CD4-positive, CD25-positive, alpha-beta regulatory T cell (primary cell): ENCODE results near the gene OSBPL9. TPM values are rescaled to one million over a fixed set of nuclear protein-coding genes. Genes with fewer than 3 reads are reported as not detected.
"Not testable (repeated sequence)": the region's sequence is repeated elsewhere in the genome, so short reads cannot be mapped to it uniquely, and the experiment has no call there.

Source experiments
- ATAC-seq, 2 donors: fragments of 150-1000 bp; cut with Tn5 transposase; one replicate each; pipeline ENCODE4 v1.10.0; 2021; ENCODE audit warnings: low read depth in 2 of 2, moderate number of reproducible peaks in 2 of 2, moderate library complexity in 1 of 2
- DNase-seq, 3 donors: peaks; one replicate each; pipeline versions ENCODE4 v3.0.0 to v3.0.0-alpha.2; 2012 to 2022; ENCODE audit warnings: mixed read lengths in 1 of 3
- H3K27ac ChIP-seq: one replicate; pipeline ENCODE4 v1.7.0; 2013; ENCODE audit warnings: mild to moderate bottlenecking, low read length; ENCODE audit not compliant: insufficient read depth, poor library complexity, severe bottlenecking
- H3K27me3 ChIP-seq: one replicate; pipeline ENCODE4 v1.7.0; 2013; ENCODE audit warnings: low read length; ENCODE audit not compliant: control insufficient read depth, insufficient read depth
- H3K36me3 ChIP-seq: one replicate; pipeline ENCODE4 v1.7.0; 2013; ENCODE audit warnings: mild to moderate bottlenecking, low read length, moderate library complexity; ENCODE audit not compliant: control insufficient read depth, insufficient read depth
- H3K4me1 ChIP-seq: 2 replicates; pipeline ENCODE4 v1.7.0; 2013; ENCODE audit warnings: mild to moderate bottlenecking, low read length; ENCODE audit not compliant: insufficient read depth, control insufficient read depth, poor library complexity, severe bottlenecking
- H3K4me3 ChIP-seq: one replicate; pipeline ENCODE4 v1.7.0; 2013; ENCODE audit warnings: low read depth, mild to moderate bottlenecking, low read length, moderate library complexity
- H3K9me3 ChIP-seq, 2 experiments: 1 replicate in 1 of 2; 2 replicates in 1 of 2; pipeline ENCODE4 v1.7.0; 2013; ENCODE audit warnings: low read length in 2 of 2, mild to moderate bottlenecking in 1 of 2, moderate library complexity in 1 of 2; ENCODE audit not compliant: control insufficient read depth in 2 of 2
- H3K27ac Mint-ChIP-seq, 3 donors: one replicate each; pipeline ENCODE4 v1.8.0; 2020 to 2022; ENCODE audit warnings: mild to moderate bottlenecking in 3 of 3, mixed read lengths in 3 of 3, moderate library complexity in 2 of 3
- H3K27me3 Mint-ChIP-seq: one replicate; pipeline ENCODE4 v1.8.0; 2022; ENCODE audit warnings: mild to moderate bottlenecking, mixed read lengths
- H3K36me3 Mint-ChIP-seq: one replicate; pipeline ENCODE4 v1.8.0; 2020; ENCODE audit warnings: mixed read lengths
- H3K4me1 Mint-ChIP-seq, 4 donors: one replicate each; pipeline ENCODE4 v1.8.0; 2020 to 2022; ENCODE audit warnings: mixed read lengths in 4 of 4, mild to moderate bottlenecking in 1 of 4
- H3K4me3 Mint-ChIP-seq, 4 donors: one replicate each; pipeline ENCODE4 v1.8.0; 2020 to 2022; ENCODE audit warnings: mild to moderate bottlenecking in 4 of 4, mixed read lengths in 4 of 4, moderate library complexity in 3 of 4
- H3K9me3 Mint-ChIP-seq, 7 donors: one replicate each; pipeline ENCODE4 v1.8.0; 2020 to 2022; ENCODE audit warnings: mixed read lengths in 7 of 7, mild to moderate bottlenecking in 3 of 7, moderate library complexity in 2 of 7
- polyA plus RNA-seq, 4 donors: library from polyadenylated mRNA; unstranded; fragments of 300-500 nt; fragmentation: Illumina TruSeq; gene quantifications; one replicate each; pipeline ENCODE4 v1.2.3, GENCODE V29; 2021
- total RNA-seq: library from RNA; stranded (reverse); gene quantifications from one replicate; pipeline ENCODE4 v1.2.3, GENCODE V29; 2022

OSBPL9 gene
- total and polyA plus RNA-seq, 5 donors from 2014 or later: 33.5 to 45.2 (median 40.0) TPM

GRCh38 chr1:51733426-51733774 is 116.5 kb downstream of the OSBPL9 start:
- not testable (repeated sequence) for H3K27me3 ChIP-seq, H3K4me3 ChIP-seq, H3K27me3 Mint-ChIP-seq, H3K36me3 ChIP-seq, ATAC-seq, H3K9me3 Mint-ChIP-seq, H3K36me3 Mint-ChIP-seq, H3K9me3 ChIP-seq, H3K27ac Mint-ChIP-seq, H3K27ac ChIP-seq, DNase-seq
- peak overlapping the region in 1 of 4 donors; percentile 58 for H3K4me3 Mint-ChIP-seq
- H3K4me1 ChIP-seq: peaks cover 24% of the 10 kb centered on the region
- H3K4me1 Mint-ChIP-seq: peaks cover 35 to 65% (median 50%) of the 10 kb centered on the region in 4 donors

GRCh38 chr1:51733793-51734522 is 117.1 kb downstream of the OSBPL9 start:
- no peak for ATAC-seq
- H3K27me3 Mint-ChIP-seq: peaks cover 2% of the 10 kb centered on the region
- H3K4me3 Mint-ChIP-seq: peak overlapping the region in 1 of 4 donors; percentile 64
- Histone ChIP-seq H3K27ac (no peak overlapping the region), H3K4me3 (no peak overlapping the region), H3K9me3 (no peaks in the 10 kb centered on the region), H3K27me3 (no peaks in the 10 kb centered on the region), H3K4me1 (peaks cover 18% of the 10 kb centered on the region), H3K36me3 (no peaks in the 10 kb centered on the region)
- H3K9me3 Mint-ChIP-seq: no peaks in the 10 kb centered on the region
- H3K4me1 Mint-ChIP-seq: peaks cover 30 to 64% (median 48%) of the 10 kb centered on the region in 4 donors
- H3K36me3 Mint-ChIP-seq: no peaks in the 10 kb centered on the region
- peak overlapping the region in 1 of 3 donors; percentile 37 for H3K27ac Mint-ChIP-seq
- no peak for DNase-seq

- Mint-ChIP-seq H3K36me3 (no peaks in the 10 kb centered on the region), H3K4me1 (peaks cover 29 to 64% (median 52%) of the 10 kb centered on the region in 4 donors), H3K27ac (peak overlapping the region; percentile 6 to 67 (median 53)), H3K9me3 (no peaks in the 10 kb centered on the region), H3K4me3 (peak overlapping the region in 2 of 4 donors; percentile 60 to 69), H3K27me3 (no peaks in the 10 kb centered on the region)
- H3K27ac ChIP-seq: no peak overlapping the region
- H3K36me3 ChIP-seq: no peaks in the 10 kb centered on the region
- H3K4me3 ChIP-seq: no peak overlapping the region
- peaks cover 13% of the 10 kb centered on the region for H3K4me1 ChIP-seq
- DNase-seq: peak in 1 of 3 donors; percentile 48
- no peaks in the 10 kb centered on the region for H3K9me3 ChIP-seq
- no peaks in the 10 kb centered on the region for H3K27me3 ChIP-seq
- ATAC-seq: peak; percentile 51 to 72
These were observed 118.2 kb downstream of the OSBPL9 start for GRCh38 chr1:51734896-51735745.

GRCh38 chr1:51735746-51736254 is 118.9 kb downstream of the OSBPL9 start:
- peak overlapping the region in 1 of 4 donors; percentile 69 for H3K4me3 Mint-ChIP-seq
- no peak for DNase-seq
- no peaks in the 10 kb centered on the region for H3K9me3 ChIP-seq

GRCh38 chr1:51736702-51737101 is 119.8 kb downstream of the OSBPL9 start:
- Histone ChIP-seq H3K9me3 (no peaks in the 10 kb centered on the region), H3K4me1 (peaks cover 9% of the 10 kb centered on the region), H3K4me3 (no peak overlapping the region), H3K36me3 (no peaks in the 10 kb centered on the region), H3K27ac (no peak overlapping the region), H3K27me3 (no peaks in the 10 kb centered on the region)
- peaks cover 7% of the 10 kb centered on the region for H3K36me3 Mint-ChIP-seq
- peak in 1 of 3 donors; percentile 18 for DNase-seq
- H3K4me1 Mint-ChIP-seq: peaks cover 30 to 60% (median 57%) of the 10 kb centered on the region in 4 donors
- H3K9me3 Mint-ChIP-seq: no peaks in the 10 kb centered on the region
- H3K4me3 Mint-ChIP-seq: no peak overlapping the region
- ATAC-seq: peak in 1 of 2 donors; percentile 41
- no peaks in the 10 kb centered on the region for H3K27me3 Mint-ChIP-seq
- H3K27ac Mint-ChIP-seq: no peak overlapping the region

More at GRCh38 chr1:51735746-51736254, 118.9 kb downstream of the OSBPL9 start:
- peak overlapping the region in 1 of 3 donors; percentile 53 for H3K27ac Mint-ChIP-seq
- H3K4me1 Mint-ChIP-seq: peaks cover 28 to 62% (median 51%) of the 10 kb centered on the region in 4 donors
- no peaks in the 10 kb centered on the region for H3K36me3 ChIP-seq
- H3K4me3 ChIP-seq: no peak overlapping the region
- peaks cover 2% of the 10 kb centered on the region for H3K36me3 Mint-ChIP-seq
- no peaks in the 10 kb centered on the region for H3K9me3 Mint-ChIP-seq
- no peak for ATAC-seq
- peaks cover 9% of the 10 kb centered on the region for H3K4me1 ChIP-seq
- H3K27me3 Mint-ChIP-seq: no peaks in the 10 kb centered on the region
- no peak overlapping the region for H3K27ac ChIP-seq
- no peaks in the 10 kb centered on the region for H3K27me3 ChIP-seq

- H3K27ac ChIP-seq: no peak overlapping the region
- no peaks in the 10 kb centered on the region for H3K9me3 Mint-ChIP-seq
- no peak overlapping the region for H3K27ac Mint-ChIP-seq
These were observed 121.8 kb downstream of the OSBPL9 start for GRCh38 chr1:51738681-51739080.

GRCh38 chr1:51740652-51741051 is 123.8 kb downstream of the OSBPL9 start:
- no peak for ATAC-seq
- Histone ChIP-seq H3K4me3 (no peak overlapping the region), H3K27me3 (no peaks in the 10 kb centered on the region), H3K9me3 (no peaks in the 10 kb centered on the region), H3K36me3 (no peaks in the 10 kb centered on the region), H3K4me1 (peaks cover under 1% of the 10 kb centered on the region), H3K27ac (no peak overlapping the region)
- peak in 1 of 3 donors; percentile 14 for DNase-seq
- H3K4me1 Mint-ChIP-seq: peaks cover 13 to 42% (median 39%) of the 10 kb centered on the region in 4 donors
- H3K27ac Mint-ChIP-seq: peak overlapping the region in 2 of 3 donors; percentile 3 to 48
- no peak overlapping the region for H3K4me3 Mint-ChIP-seq
- peaks cover 15% of the 10 kb centered on the region for H3K36me3 Mint-ChIP-seq
- no peaks in the 10 kb centered on the region for H3K9me3 Mint-ChIP-seq
- H3K27me3 Mint-ChIP-seq: no peaks in the 10 kb centered on the region

More at GRCh38 chr1:51738681-51739080, 121.8 kb downstream of the OSBPL9 start:
- Mint-ChIP-seq H3K4me1 (peaks cover 21 to 55% (median 48%) of the 10 kb centered on the region in 4 donors), H3K36me3 (peaks cover 11% of the 10 kb centered on the region), H3K27me3 (no peaks in the 10 kb centered on the region), H3K4me3 (no peak overlapping the region)
- no peak for DNase-seq
- Histone ChIP-seq H3K4me3 (no peak overlapping the region), H3K4me1 (peaks cover 9% of the 10 kb centered on the region), H3K27me3 (no peaks in the 10 kb centered on the region), H3K9me3 (no peaks in the 10 kb centered on the region), H3K36me3 (no peaks in the 10 kb centered on the region)
- ATAC-seq: no peak
